GM19438 (cell line): Measurements from ENCODE around the gene GRIK1.
"Not testable (repeated sequence)": the region's sequence is repeated elsewhere in the genome, so short reads cannot be mapped to it uniquely, and the experiment has no call there.

ENCODE experiments used
- ATAC-seq: cut with Tn5 transposase; IDR thresholded peaks from one replicate; pipeline ENCODE4 v1.9.1; 2021; ENCODE audit warnings: low read depth; ENCODE audit not compliant: unreplicated experiment

GRIK1 gene

GRCh38 chr21:29939924-29940275 is at the start of gene GRIK1:
TSS of gene GRIK1 (minus strand) at chr21:29939996.
- no peak for ATAC-seq

GRCh38 chr21:29987762-29988161 is 48.0 kb upstream of the GRIK1 start:
- ATAC-seq, result no peak

- ATAC-seq, result no peak
Observed at GRCh38 chr21:29985866-29986265, 46.1 kb upstream of the GRIK1 start.

- ATAC-seq, result no peak
Observed at GRCh38 chr21:29979043-29979442, 39.2 kb upstream of the GRIK1 start.

GRCh38 chr21:29975776-29976175 is 36.0 kb upstream of the GRIK1 start:
- ATAC-seq, result no peak

GRCh38 chr21:29973258-29973657 is 33.5 kb upstream of the GRIK1 start:
- no peak for ATAC-seq

- no peak for ATAC-seq
Observed at GRCh38 chr21:29961291-29962027, 21.7 kb upstream of the GRIK1 start.

GRCh38 chr21:29958551-29958950 is 18.8 kb upstream of the GRIK1 start:
- ATAC-seq, result no peak

GRCh38 chr21:29958035-29958434 is 18.2 kb upstream of the GRIK1 start:
- ATAC-seq, result not testable (repeated sequence)

GRCh38 chr21:29953690-29954089 is 13.9 kb upstream of the GRIK1 start:
- ATAC-seq, result no peak

GRCh38 chr21:29953072-29953471 is 13.3 kb upstream of the GRIK1 start:
- ATAC-seq, result no peak

GRCh38 chr21:29951911-29952310 is 12.1 kb upstream of the GRIK1 start:
- no peak for ATAC-seq

GRCh38 chr21:29949991-29950390 is 10.2 kb upstream of the GRIK1 start:
- ATAC-seq, result no peak

- no peak for ATAC-seq
Observed at GRCh38 chr21:29947119-29947518, 7.3 kb upstream of the GRIK1 start.

- no peak for ATAC-seq
Observed at GRCh38 chr21:29943885-29944284, 4.1 kb upstream of the GRIK1 start.

GRCh38 chr21:29942034-29942433 is 2.2 kb upstream of the GRIK1 start:
- ATAC-seq, result no peak

GRCh38 chr21:29940991-29941390 is 1.2 kb upstream of the GRIK1 start:
- no peak for ATAC-seq

GRCh38 chr21:29940361-29940760 is 565 bp upstream of the GRIK1 start:
- no peak for ATAC-seq

GRCh38 chr21:29939104-29939923 is 482 bp downstream of the GRIK1 start:
- no peak for ATAC-seq

- no peak for ATAC-seq
Observed at GRCh38 chr21:29938776-29939103, 1.1 kb downstream of the GRIK1 start.

- ATAC-seq, result no peak
Observed at GRCh38 chr21:29933088-29933487, 6.7 kb downstream of the GRIK1 start.

GRCh38 chr21:29928537-29928936 is 11.3 kb downstream of the GRIK1 start:
- no peak for ATAC-seq
